HepG2 (cell line): ENCODE data around the gene LRRC3. TPM values are rescaled to one million over a fixed set of nuclear protein-coding genes. Genes with fewer than 3 reads are reported as not detected.

Experiments
- ATAC-seq: fragments of 200-7000 bp; cut with Tn5 transposase; 3 replicates; pipeline ENCODE4 v1.9.1; 2020; ENCODE audit warnings: mild to moderate bottlenecking, moderate library complexity
- BruUV-seq: library from RNA; stranded (reverse); fragments of 400-500 nt; replicated peaks from 2 replicates; lab custom pipeline; 2021; lab: Mats Ljungman, UMichigan
- CTCF ChIA-PET: fragments of 300-600 bp; formaldehyde crosslinking; extraction: SDS; loops from one replicate; lab custom pipeline; 2021; ENCODE audit warnings: low total read pairs, inconsistent platforms, low intra/inter-chr PET ratio; lab: Yijun Ruan, JAX
- POLR2A ChIA-PET: fragments of 350-600 bp; sonication (Branson Sonifier 250); formaldehyde crosslinking; loops from one replicate; lab custom pipeline; 2020; ENCODE audit warnings: antibody characterized with exemption, inconsistent platforms; lab: Yijun Ruan, JAX
- DNase-seq: peaks from one replicate; pipeline ENCODE4 v3.0.0-alpha.2; 2015; ENCODE audit warnings: low spot score
- FAIRE-seq: peaks from 3 replicates; lab custom pipeline; 2011; peaks lifted over from hg19 to GRCh38; lab: Jason Lieb, UNC
- H2AFZ ChIP-seq: one replicate; pipeline ENCODE4 v1.6.1; 2011; ENCODE audit warnings: low read length, inconsistent platforms
- H3K27ac ChIP-seq: fragments of 300-600 bp; 3 replicates; pipeline ENCODE4 v1.8.0; 2011; ENCODE audit warnings: mixed run types, mild to moderate bottlenecking, mixed read lengths, low read length, inconsistent platforms; ENCODE audit not compliant: insufficient read depth; ENCODE audit errors: extremely low read length
- H3K27me3 ChIP-seq, 2 experiments: fragments of 200-600 bp in 1 of 2; 2 replicates in 1 of 2; 3 replicates in 1 of 2; pipeline versions ENCODE4 v1.6.0 to v1.8.0; 2011; ENCODE audit warnings: low read length in 2 of 2, mild to moderate bottlenecking in 2 of 2, moderate library complexity in 2 of 2, inconsistent platforms in 1 of 2; ENCODE audit not compliant: insufficient read depth in 2 of 2, control insufficient read depth in 1 of 2
- H3K36me3 ChIP-seq, 2 experiments: fragments of 200-600 bp in 1 of 2; replicated peaks in 1 of 2; 2 replicates in 1 of 2; 3 replicates in 1 of 2; pipeline versions ENCODE4 v1.5.1 to v1.8.0; 2011; ENCODE audit warnings: low read length in 2 of 2, inconsistent platforms in 1 of 2; ENCODE audit not compliant: insufficient read depth in 2 of 2, control insufficient read depth in 1 of 2
- H3K4me1 ChIP-seq: 2 replicates; pipeline ENCODE4 v1.5.1; 2012; ENCODE audit warnings: low read length, inconsistent platforms; ENCODE audit not compliant: insufficient read depth
- H3K4me2 ChIP-seq: 2 replicates; pipeline ENCODE4 v1.6.0; 2011; ENCODE audit warnings: low read depth, low read length, inconsistent platforms
- H3K4me3 ChIP-seq, 3 experiments: fragments of 200-600 bp in 1 of 3; sonication (generic), shearing (Covaris generic) in 1 of 3; replicated peaks in 1 of 3; 2 replicates each; pipeline ENCODE4 v1.5.1; 2011 to 2016; ENCODE audit warnings: low read length in 3 of 3, inconsistent platforms in 2 of 3, low read depth in 2 of 3, mild to moderate bottlenecking in 2 of 3, control low read depth in 1 of 3, mixed read lengths in 1 of 3; ENCODE audit not compliant: insufficient read depth in 1 of 3
- H3K79me2 ChIP-seq: one replicate; pipeline ENCODE4 v1.6.1; 2011; ENCODE audit warnings: low read length, inconsistent platforms; ENCODE audit not compliant: insufficient read depth
- H3K9ac ChIP-seq: 2 replicates; pipeline ENCODE4 v1.6.0; 2011; ENCODE audit warnings: mild to moderate bottlenecking, low read depth, low read length, inconsistent platforms; ENCODE audit not compliant: insufficient read depth
- H3K9me3 ChIP-seq: 2 replicates; pipeline ENCODE4 v1.5.1; 2012; ENCODE audit warnings: mild to moderate bottlenecking, low read length
- H4K20me1 ChIP-seq: 2 replicates; pipeline ENCODE4 v1.6.0; 2011; ENCODE audit warnings: inconsistent platforms, mild to moderate bottlenecking, low read length, moderate library complexity; ENCODE audit not compliant: insufficient read depth
- ADNP ChIP-seq: sonication (generic); formaldehyde crosslinking; IDR thresholded peaks from 2 replicates; pipeline ENCODE4 v1.4.0; 2020; ENCODE audit warnings: missing genetic modification reagents
- ELF1 ChIP-seq: sonication (generic); formaldehyde crosslinking; IDR thresholded peaks from 2 replicates; pipeline ENCODE4 v1.4.0; 2020; ENCODE audit warnings: missing genetic modification reagents
- HNF1B ChIP-seq: sonication (generic); formaldehyde crosslinking; IDR thresholded peaks from 2 replicates; pipeline ENCODE4 v1.5.1; 2020; ENCODE audit warnings: mild to moderate bottlenecking, moderate library complexity, missing genetic modification reagents
- HNRNPL ChIP-seq: fragments of 200-400 bp; formaldehyde crosslinking; IDR thresholded peaks from 2 replicates; pipeline ENCODE4 v1.6.1; 2017; ENCODE audit warnings: mild to moderate bottlenecking, low read depth, low read length
- HNRNPUL1 ChIP-seq: fragments of 200-400 bp; formaldehyde crosslinking; IDR thresholded peaks from 2 replicates; pipeline ENCODE4 v1.6.1; 2017; ENCODE audit warnings: low read depth, mild to moderate bottlenecking, low read length, moderate library complexity
- KMT2B ChIP-seq: IDR thresholded peaks from 2 replicates; pipeline ENCODE4 v1.6.1; 2016; ENCODE audit warnings: missing genetic modification reagents, missing compliant biosample characterization
- NONO ChIP-seq, 2 experiments: fragments of 450-650 bp in 1 of 2; sonication (generic) in 1 of 2; formaldehyde crosslinking in 1 of 2; IDR thresholded peaks in 1 of 2; conservative IDR thresholded peaks in 1 of 2; 2 replicates each; pipeline versions ENCODE4 v1.6.1 to v1.8.0; 2017 to 2022; ENCODE audit warnings: mild to moderate bottlenecking in 1 of 2, missing genetic modification reagents in 1 of 2, moderate library complexity in 1 of 2
- POLR2A ChIP-seq, 2 experiments: IDR thresholded peaks; 2 replicates each; pipeline ENCODE4 v1.6.1; 2011; ENCODE audit warnings: low read depth in 2 of 2, low read length in 2 of 2, mild to moderate bottlenecking in 1 of 2, moderate library complexity in 1 of 2; ENCODE audit not compliant: insufficient read depth in 1 of 2
- XRCC5 ChIP-seq: fragments of 200-400 bp; formaldehyde crosslinking; optimal IDR thresholded peaks from 2 replicates; pipeline ENCODE3; 2017; ENCODE audit warnings: mild to moderate bottlenecking, low read length
- ZFX ChIP-seq: sonication (generic); formaldehyde crosslinking; IDR thresholded peaks from 2 replicates; pipeline ENCODE4 v1.4.0; 2020; ENCODE audit warnings: mild to moderate bottlenecking, low read depth, missing genetic modification reagents, moderate library complexity
- ZFY ChIP-seq: sonication (generic); formaldehyde crosslinking; IDR thresholded peaks from 2 replicates; pipeline ENCODE4 v1.4.0; 2020; ENCODE audit warnings: missing genetic modification reagents
- ZKSCAN5 ChIP-seq: sonication (generic); formaldehyde crosslinking; IDR thresholded peaks from 2 replicates; pipeline ENCODE4 v1.5.1; 2020; ENCODE audit warnings: mild to moderate bottlenecking, missing genetic modification reagents
- ZNF263 ChIP-seq: sonication (generic); formaldehyde crosslinking; IDR thresholded peaks from 2 replicates; pipeline ENCODE4 v1.4.0; 2020; ENCODE audit warnings: missing genetic modification reagents
- ZNF770 ChIP-seq: sonication (generic); formaldehyde crosslinking; IDR thresholded peaks from 2 replicates; pipeline ENCODE4 v1.5.0; 2020; ENCODE audit warnings: mild to moderate bottlenecking, missing genetic modification reagents
- WGBS: methylation state at CpG from one replicate; pipeline ENCODE4 v1.1.6; 2017; ENCODE audit warnings: low lambda C conversion rate; 5-methylcytosine and 5-hydroxymethylcytosine counted together
- in situ Hi-C: cut with HindIII; loops from 2 replicates; pipeline ENCODE4 v1.10.0; 2017; ENCODE audit warnings: low pct_unique_long_range_greater_than_20kb; ENCODE audit not compliant: extremely low pct_ligation_motif_present
- intact Hi-C: fragments of 100-400 bp; cut with micrococcal nuclease; formaldehyde crosslinking; loops from one replicate; pipeline ENCODE4 v1.10.0; 2022; ENCODE audit not compliant: unreplicated experiment
- polyA plus RNA-seq, 8 experiments: library from polyadenylated mRNA; depleted of rRNA in 3 of 8; stranded (reverse) in 7 of 8; unstranded in 1 of 8; fragments of >200 nt; fragmentation: Illumina TruSeq in 4 of 8; extraction: Trizol in 4 of 8; gene quantifications; 2 replicates each; pipeline versions ENCODE4 v1.2.1 to v1.2.3, GENCODE V29; 2011 to 2016; ENCODE audit warnings: low read depth in 4 of 8, missing spikeins in 1 of 8, mixed read lengths in 1 of 8; ENCODE audit not compliant: insufficient read depth in 1 of 8
- total RNA-seq, 5 experiments: library from RNA; depleted of rRNA; stranded (reverse); fragments of >200 nt; fragmentation: Illumina TruSeq; extraction: Trizol; gene quantifications; 2 replicates each; pipeline ENCODE4 v1.2.3, GENCODE V29; 2016; ENCODE audit warnings: low read depth in 1 of 5
- TF ChIP-seq, protein P1 (sequence below): sonication (generic); formaldehyde crosslinking; IDR thresholded peaks from 2 replicates; pipeline ENCODE4 v1.8.0; 2022; ENCODE audit warnings: missing genetic modification reagents, mild to moderate bottlenecking, borderline replicate concordance
- TF ChIP-seq, protein P2 (sequence below): sonication (generic); formaldehyde crosslinking; IDR thresholded peaks from 2 replicates; pipeline ENCODE4 v1.9.0; 2022; ENCODE audit warnings: low read depth, missing genetic modification reagents

Gene LRRC3
- total and polyA plus RNA-seq, 2 of the 13 experiments (the other 11 are each of a cell fraction or from before 2014, with no cell fraction given): 4.8 to 16.5 TPM

DNA sequence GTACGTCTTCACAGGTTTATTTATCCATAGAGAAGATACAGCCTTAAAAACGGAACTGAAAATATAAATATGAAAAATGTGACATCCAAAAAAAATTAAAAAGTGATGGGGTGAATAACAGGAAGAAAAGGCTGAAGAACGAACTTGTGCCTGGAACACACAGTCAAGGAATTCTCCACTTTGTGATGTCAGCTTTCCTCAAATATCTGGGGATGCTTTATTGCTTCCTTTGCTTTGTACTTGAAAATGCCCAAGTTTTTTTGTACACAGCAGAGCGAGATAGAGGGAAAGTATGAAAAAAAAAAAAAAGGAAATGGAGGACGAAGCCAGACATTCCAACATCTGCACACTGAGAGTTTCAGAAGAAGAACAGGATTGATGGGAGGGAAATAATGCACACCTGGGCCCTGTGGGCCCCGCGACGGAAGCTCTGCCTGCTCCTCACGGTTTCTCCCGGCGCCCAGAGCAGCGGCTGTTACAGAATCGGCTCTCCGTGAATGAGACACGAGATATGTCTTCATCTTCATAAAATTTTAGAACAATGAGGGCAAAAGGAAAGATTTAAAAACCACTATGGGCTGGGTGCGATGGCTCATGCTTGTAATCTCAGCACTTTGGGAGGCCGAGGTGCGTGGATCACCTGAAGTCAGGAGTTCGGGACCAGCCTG is 10.0 kb upstream of the LRRC3 start (continued):
- TF ChIP-seq NONO (IDR thresholded peaks at IDR 0.05) (no peak), NONO (CRISPR knock-in tag; conservative IDR thresholded peaks at IDR 0.05) (no peak), HNF1B (CRISPR knock-in tag) (no peak), HNRNPUL1 (no peak)

DNA sequence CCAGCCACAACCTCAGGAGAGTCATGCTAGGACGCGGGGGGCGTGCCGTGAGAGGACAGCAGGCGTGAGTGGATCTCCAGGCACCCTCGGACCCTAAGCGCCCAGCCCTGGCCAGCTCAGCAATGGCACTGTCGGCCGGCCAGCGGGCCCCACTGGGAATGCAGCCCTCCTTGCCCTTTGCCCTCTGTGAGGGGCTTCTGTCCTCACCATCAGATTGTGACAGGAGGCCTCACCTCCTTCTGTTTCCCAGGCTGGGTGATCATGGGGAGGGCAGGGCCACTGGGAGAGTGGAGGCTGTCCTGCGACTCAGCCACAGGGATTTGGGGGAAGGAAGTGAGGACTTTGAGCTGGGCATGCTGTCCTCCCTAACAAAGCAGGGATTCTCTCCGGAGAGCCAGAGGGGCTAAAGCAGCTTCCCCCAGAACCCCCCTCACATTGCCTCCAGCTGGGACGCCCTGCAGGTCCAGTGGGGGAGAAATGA is 6.6 kb upstream of the LRRC3 start:
- intact Hi-C loops: no loop called here
- Histone ChIP-seq H3K36me3 (no peaks in the 10 kb centered on the region), H3K27ac (no peak overlapping the region), H4K20me1 (no peaks in the 10 kb centered on the region), H3K79me2 (no peaks in the 10 kb centered on the region), H3K4me3 (peak overlapping the region; percentile 4 to 65 (median 22); a peak in 3 of 6 replicates), H3K9me3 (no peaks in the 10 kb centered on the region), H2AFZ (no peak overlapping the region), H3K4me1 (peaks cover 39% of the 10 kb centered on the region), H3K4me2 (peak overlapping the region; percentile 79), H3K9ac (peak overlapping the region; percentile 21; the same call in 1 of the 2 replicates), H3K27me3 (no peaks in the 10 kb centered on the region; a peak in 2 of 5 replicates)
- peak; percentile 43 for ATAC-seq
- 0% methylated on average over 2 of the region's 13 CpGs for WGBS
- in situ Hi-C loops: no loop called here
- BruUV-seq: no TSS peak
- DNase-seq: peak; percentile 33
- ChIA-PET CTCF (no interaction called here), POLR2A (interaction anchor here (1.1 to 2.5 kb wide), 3 partner anchors 9 to 34 kb away, joined by 3 to 9 read pairs (median 7); no protein-coding TSS in a partner anchor)
- FAIRE-seq: no peak
- TF ChIP-seq ZFY (CRISPR knock-in tag) (peak; percentile 18; the same call in 1 of the 2 replicates), HNRNPL (0 out of 2 replicates have a peak, but pooled peaks have one; percentile 53), ZKSCAN5 (CRISPR knock-in tag) (peak; percentile 63; the same call in 1 of the 2 replicates), ZNF770 (CRISPR knock-in tag) (0 out of 2 replicates have a peak, but pooled peaks have one; percentile 18), ZNF263 (CRISPR knock-in tag) (peak; percentile 94), KMT2B (CRISPR knock-in tag) (0 out of 2 replicates have a peak, but pooled peaks have one; percentile 23), XRCC5 (peak; percentile 74), ELF1 (CRISPR knock-in tag) (no peak), ADNP (CRISPR knock-in tag) (no peak), ZFX (CRISPR knock-in tag) (no peak), POLR2A (IDR thresholded peaks at IDR 0.05; ENCODE audit: insufficient read depth in 1 of 2, low read depth in 2 of 2, low read length in 2 of 2) (no peak)
- TF ChIP-seq, protein P1, sequence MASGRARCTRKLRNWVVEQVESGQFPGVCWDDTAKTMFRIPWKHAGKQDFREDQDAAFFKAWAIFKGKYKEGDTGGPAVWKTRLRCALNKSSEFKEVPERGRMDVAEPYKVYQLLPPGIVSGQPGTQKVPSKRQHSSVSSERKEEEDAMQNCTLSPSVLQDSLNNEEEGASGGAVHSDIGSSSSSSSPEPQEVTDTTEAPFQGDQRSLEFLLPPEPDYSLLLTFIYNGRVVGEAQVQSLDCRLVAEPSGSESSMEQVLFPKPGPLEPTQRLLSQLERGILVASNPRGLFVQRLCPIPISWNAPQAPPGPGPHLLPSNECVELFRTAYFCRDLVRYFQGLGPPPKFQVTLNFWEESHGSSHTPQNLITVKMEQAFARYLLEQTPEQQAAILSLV (CRISPR knock-in tag): peak; percentile 25; the same call in 1 of the 2 replicates
- TF ChIP-seq, protein P2, sequence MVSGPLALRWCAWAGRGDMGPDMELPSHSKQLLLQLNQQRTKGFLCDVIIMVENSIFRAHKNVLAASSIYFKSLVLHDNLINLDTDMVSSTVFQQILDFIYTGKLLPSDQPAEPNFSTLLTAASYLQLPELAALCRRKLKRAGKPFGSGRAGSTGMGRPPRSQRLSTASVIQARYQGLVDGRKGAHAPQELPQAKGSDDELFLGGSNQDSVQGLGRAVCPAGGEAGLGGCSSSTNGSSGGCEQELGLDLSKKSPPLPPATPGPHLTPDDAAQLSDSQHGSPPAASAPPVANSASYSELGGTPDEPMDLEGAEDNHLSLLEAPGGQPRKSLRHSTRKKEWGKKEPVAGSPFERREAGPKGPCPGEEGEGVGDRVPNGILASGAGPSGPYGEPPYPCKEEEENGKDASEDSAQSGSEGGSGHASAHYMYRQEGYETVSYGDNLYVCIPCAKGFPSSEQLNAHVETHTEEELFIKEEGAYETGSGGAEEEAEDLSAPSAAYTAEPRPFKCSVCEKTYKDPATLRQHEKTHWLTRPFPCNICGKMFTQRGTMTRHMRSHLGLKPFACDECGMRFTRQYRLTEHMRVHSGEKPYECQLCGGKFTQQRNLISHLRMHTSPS: no peak
